BLaER1 (cell line): ENCODE data around the gene LDB2.

Source experiments
- H3K27ac ChIP-seq: shearing (Covaris generic); formaldehyde crosslinking; 2 replicates; pipeline ENCODE4 v1.8.1; 2022
- H3K27me3 ChIP-seq: shearing (Covaris generic); formaldehyde crosslinking; 2 replicates; pipeline ENCODE4 v1.8.1; 2022
- H3K36me3 ChIP-seq: shearing (Covaris generic); formaldehyde crosslinking; 2 replicates; pipeline ENCODE4 v1.8.1; 2022
- H3K4me1 ChIP-seq: shearing (Covaris generic); formaldehyde crosslinking; 2 replicates; pipeline ENCODE4 v1.8.1; 2022
- H3K4me2 ChIP-seq: shearing (Covaris generic); formaldehyde crosslinking; 2 replicates; pipeline ENCODE4 v1.8.1; 2022
- H3K4me3 ChIP-seq: shearing (Covaris generic); formaldehyde crosslinking; 2 replicates; pipeline ENCODE4 v1.8.1; 2022
- H3K9ac ChIP-seq: shearing (Covaris generic); formaldehyde crosslinking; 2 replicates; pipeline ENCODE4 v1.8.1; 2022
- H3K9me3 ChIP-seq: shearing (Covaris generic); formaldehyde crosslinking; 2 replicates; pipeline ENCODE4 v1.8.1; 2022
- H4K20me1 ChIP-seq: shearing (Covaris generic); formaldehyde crosslinking; 2 replicates; pipeline ENCODE4 v1.8.1; 2022
- Cebpa-rat ChIP-seq: shearing (Covaris generic); IDR thresholded peaks from 2 replicates; pipeline ENCODE4 v1.8.1; 2022

Gene LDB2

GRCh38 chr4:16865209-16865896, 33.1 kb downstream of the LDB2 start:
- TF ChIP-seq Cebpa-rat: no peak
- H3K9ac ChIP-seq: no peak overlapping the region
- no peaks in the 10 kb centered on the region for H3K36me3 ChIP-seq
- H3K27ac ChIP-seq: no peak overlapping the region
- H3K4me1 ChIP-seq: no peaks in the 10 kb centered on the region
- no peak overlapping the region for H3K4me3 ChIP-seq
- H3K9me3 ChIP-seq: no peaks in the 10 kb centered on the region
- H3K4me2 ChIP-seq: no peak overlapping the region
- no peaks in the 10 kb centered on the region for H4K20me1 ChIP-seq
- no peaks in the 10 kb centered on the region for H3K27me3 ChIP-seq

- Histone ChIP-seq H4K20me1 (no peaks in the 10 kb centered on the region), H3K4me3 (no peak overlapping the region), H3K9ac (no peak overlapping the region), H3K4me2 (no peak overlapping the region), H3K27me3 (no peaks in the 10 kb centered on the region), H3K4me1 (no peaks in the 10 kb centered on the region), H3K36me3 (no peaks in the 10 kb centered on the region), H3K9me3 (no peaks in the 10 kb centered on the region), H3K27ac (no peak overlapping the region)
- TF ChIP-seq Cebpa-rat: no peak
Measured at GRCh38 chr4:16864199-16864598, 34.2 kb downstream of the LDB2 start.

- TF ChIP-seq Cebpa-rat: no peak
- Histone ChIP-seq H4K20me1 (no peaks in the 10 kb centered on the region), H3K4me2 (no peak overlapping the region), H3K27me3 (no peaks in the 10 kb centered on the region), H3K9ac (no peak overlapping the region), H3K4me1 (no peaks in the 10 kb centered on the region), H3K36me3 (no peaks in the 10 kb centered on the region), H3K27ac (no peak overlapping the region), H3K4me3 (no peak overlapping the region), H3K9me3 (no peaks in the 10 kb centered on the region)
Measured at GRCh38 chr4:16862697-16863096, 35.7 kb downstream of the LDB2 start.

GRCh38 chr4:16860516-16860915, 37.9 kb downstream of the LDB2 start:
- no peaks in the 10 kb centered on the region for H3K27me3 ChIP-seq
- H3K9ac ChIP-seq: no peak overlapping the region
- H3K36me3 ChIP-seq: no peaks in the 10 kb centered on the region
- no peaks in the 10 kb centered on the region for H3K9me3 ChIP-seq
- TF ChIP-seq Cebpa-rat: no peak
- no peaks in the 10 kb centered on the region for H3K4me1 ChIP-seq
- no peaks in the 10 kb centered on the region for H4K20me1 ChIP-seq
- H3K4me3 ChIP-seq: no peak overlapping the region
- no peak overlapping the region for H3K27ac ChIP-seq
- H3K4me2 ChIP-seq: no peak overlapping the region

GRCh38 chr4:16859031-16859430, 39.4 kb downstream of the LDB2 start:
- Histone ChIP-seq H3K9ac (no peak overlapping the region), H3K4me1 (no peaks in the 10 kb centered on the region), H3K27me3 (no peaks in the 10 kb centered on the region), H3K4me3 (no peak overlapping the region), H3K27ac (no peak overlapping the region), H3K4me2 (no peak overlapping the region), H4K20me1 (no peaks in the 10 kb centered on the region), H3K9me3 (no peaks in the 10 kb centered on the region), H3K36me3 (no peaks in the 10 kb centered on the region)
- no peak for TF ChIP-seq Cebpa-rat

- Histone ChIP-seq H3K9ac (no peak overlapping the region), H3K27ac (no peak overlapping the region), H3K4me2 (no peak overlapping the region), H3K36me3 (no peaks in the 10 kb centered on the region), H3K9me3 (no peaks in the 10 kb centered on the region), H3K27me3 (no peaks in the 10 kb centered on the region), H3K4me3 (no peak overlapping the region), H4K20me1 (no peaks in the 10 kb centered on the region), H3K4me1 (no peaks in the 10 kb centered on the region)
- no peak for TF ChIP-seq Cebpa-rat
Measured at GRCh38 chr4:16858275-16858752, 40.1 kb downstream of the LDB2 start.

- H3K4me1 ChIP-seq: no peaks in the 10 kb centered on the region
- no peaks in the 10 kb centered on the region for H3K36me3 ChIP-seq
- H3K27ac ChIP-seq: no peak overlapping the region
- no peak overlapping the region for H3K4me2 ChIP-seq
- no peak overlapping the region for H3K9ac ChIP-seq
- no peaks in the 10 kb centered on the region for H4K20me1 ChIP-seq
- H3K4me3 ChIP-seq: no peak overlapping the region
- no peak for TF ChIP-seq Cebpa-rat
- H3K27me3 ChIP-seq: no peaks in the 10 kb centered on the region
- no peaks in the 10 kb centered on the region for H3K9me3 ChIP-seq
Measured at GRCh38 chr4:16857425-16857824, 41.0 kb downstream of the LDB2 start.

- H3K36me3 ChIP-seq: no peaks in the 10 kb centered on the region
- no peaks in the 10 kb centered on the region for H3K4me1 ChIP-seq
Measured at GRCh38 chr4:16853640-16854039, 44.8 kb downstream of the LDB2 start.

GRCh38 chr4:16852644-16853043, 45.8 kb downstream of the LDB2 start:
- TF ChIP-seq Cebpa-rat: no peak
- no peak overlapping the region for H3K4me3 ChIP-seq
- no peaks in the 10 kb centered on the region for H4K20me1 ChIP-seq
- H3K27ac ChIP-seq: no peak overlapping the region
- H3K36me3 ChIP-seq: no peaks in the 10 kb centered on the region
- H3K9ac ChIP-seq: no peak overlapping the region
- H3K4me1 ChIP-seq: no peaks in the 10 kb centered on the region
- no peaks in the 10 kb centered on the region for H3K9me3 ChIP-seq
- no peaks in the 10 kb centered on the region for H3K27me3 ChIP-seq
- no peak overlapping the region for H3K4me2 ChIP-seq

More at GRCh38 chr4:16853640-16854039, 44.8 kb downstream of the LDB2 start:
- Histone ChIP-seq H3K27ac (no peak overlapping the region), H4K20me1 (no peaks in the 10 kb centered on the region), H3K9ac (no peak overlapping the region), H3K4me2 (no peak overlapping the region), H3K4me3 (no peak overlapping the region), H3K27me3 (no peaks in the 10 kb centered on the region), H3K9me3 (no peaks in the 10 kb centered on the region)
- TF ChIP-seq Cebpa-rat: no peak

GRCh38 chr4:16852228-16852627, 46.2 kb downstream of the LDB2 start:
- no peak for TF ChIP-seq Cebpa-rat
- Histone ChIP-seq H3K4me3 (no peak overlapping the region), H3K9me3 (no peaks in the 10 kb centered on the region), H3K36me3 (no peaks in the 10 kb centered on the region), H4K20me1 (no peaks in the 10 kb centered on the region), H3K27ac (no peak overlapping the region), H3K27me3 (no peaks in the 10 kb centered on the region), H3K4me2 (no peak overlapping the region), H3K4me1 (no peaks in the 10 kb centered on the region), H3K9ac (no peak overlapping the region)
